HEK293 (cell line): Measurements from ENCODE around the gene APOLD1.

Experiments used
- CTCF ChIP-seq: fragments of 450-650 bp; formaldehyde crosslinking; IDR thresholded peaks from 2 replicates; pipeline ENCODE4 v1.5.1; 2016; ENCODE audit warnings: missing biosample characterization, missing genetic modification characterization
- PRDM2 ChIP-seq: fragments of 450-650 bp; formaldehyde crosslinking; IDR thresholded peaks from 2 replicates; pipeline ENCODE4 v1.5.1; 2016; ENCODE audit warnings: missing biosample characterization, missing genetic modification characterization, borderline replicate concordance
- PRDM6 ChIP-seq: fragments of 450-650 bp; formaldehyde crosslinking; IDR thresholded peaks from 2 replicates; pipeline ENCODE4 v1.5.1; 2017; ENCODE audit warnings: missing biosample characterization, missing genetic modification characterization
- SP2 ChIP-seq: fragments of 450-650 bp; formaldehyde crosslinking; IDR thresholded peaks from 2 replicates; pipeline ENCODE4 v1.5.1; 2016; ENCODE audit warnings: missing biosample characterization, missing genetic modification characterization
- YY2 ChIP-seq: fragments of 450-650 bp; formaldehyde crosslinking; IDR thresholded peaks from 2 replicates; pipeline ENCODE4 v1.5.1; 2016; ENCODE audit warnings: missing biosample characterization, missing genetic modification characterization
- ZBTB17 ChIP-seq: fragments of 450-650 bp; formaldehyde crosslinking; IDR thresholded peaks from 2 replicates; pipeline ENCODE4 v1.5.1; 2016; ENCODE audit warnings: missing biosample characterization, missing genetic modification characterization
- ZBTB8A ChIP-seq: fragments of 450-650 bp; formaldehyde crosslinking; IDR thresholded peaks from 2 replicates; pipeline ENCODE4 v1.5.1; 2016; ENCODE audit warnings: missing biosample characterization, missing genetic modification characterization
- ZEB2 ChIP-seq: fragments of 450-650 bp; formaldehyde crosslinking; IDR thresholded peaks from 2 replicates; pipeline ENCODE4 v1.5.1; 2016; ENCODE audit warnings: missing biosample characterization, missing genetic modification characterization
- ZNF26 ChIP-seq: fragments of 450-650 bp; formaldehyde crosslinking; IDR thresholded peaks from 2 replicates; pipeline ENCODE4 v1.5.1; 2016; ENCODE audit warnings: missing biosample characterization, missing genetic modification characterization
- ZNF280C ChIP-seq: fragments of 450-650 bp; formaldehyde crosslinking; IDR thresholded peaks from 2 replicates; pipeline ENCODE4 v1.5.1; 2016; ENCODE audit warnings: missing biosample characterization, missing genetic modification characterization
- ZNF449 ChIP-seq: fragments of 450-650 bp; formaldehyde crosslinking; IDR thresholded peaks from 2 replicates; pipeline ENCODE4 v1.5.1; 2017; ENCODE audit warnings: missing biosample characterization, mild to moderate bottlenecking, missing genetic modification characterization, moderate library complexity
- ZSCAN23 ChIP-seq: fragments of 450-650 bp; formaldehyde crosslinking; IDR thresholded peaks from 2 replicates; pipeline ENCODE4 v1.5.1; 2016; ENCODE audit warnings: missing biosample characterization, missing genetic modification characterization
- ZSCAN30 ChIP-seq: fragments of 450-650 bp; IDR thresholded peaks from 2 replicates; pipeline ENCODE4 v1.5.1; 2018; ENCODE audit warnings: missing biosample characterization, mild to moderate bottlenecking, missing genetic modification characterization, moderate library complexity
- ZSCAN5A ChIP-seq: fragments of 450-650 bp; formaldehyde crosslinking; IDR thresholded peaks from 2 replicates; pipeline ENCODE4 v1.5.1; 2016; ENCODE audit warnings: missing biosample characterization, missing genetic modification characterization

GRCh38 chr12:12736759-12737676 lies 48.4 kb upstream of the APOLD1 start:
- TF ChIP-seq YY2 (tag by site-specific recombination) (no peak), ZBTB17 (tag by site-specific recombination) (no peak; the same call in 1 of the 2 replicates), CTCF (tag by site-specific recombination) (no peak), ZNF26 (tag by site-specific recombination) (no peak), PRDM6 (tag by site-specific recombination) (no peak), PRDM2 (tag by site-specific recombination) (no peak), ZBTB8A (tag by site-specific recombination) (no peak), ZSCAN30 (no peak), ZNF449 (no peak), ZNF280C (tag by site-specific recombination) (no peak), ZEB2 (tag by site-specific recombination) (no peak), SP2 (tag by site-specific recombination) (no peak), ZSCAN23 (tag by site-specific recombination) (no peak), ZSCAN5A (tag by site-specific recombination) (no peak)
